Measurements from ENCODE around the gene ATRAID. TPM values are rescaled to one million over a fixed set of nuclear protein-coding genes. Genes with fewer than 3 reads are reported as not detected.

The ATRAID gene
- total RNA-seq, 1 experiment from 2014 or later, result 97.2 TPM

DNA sequence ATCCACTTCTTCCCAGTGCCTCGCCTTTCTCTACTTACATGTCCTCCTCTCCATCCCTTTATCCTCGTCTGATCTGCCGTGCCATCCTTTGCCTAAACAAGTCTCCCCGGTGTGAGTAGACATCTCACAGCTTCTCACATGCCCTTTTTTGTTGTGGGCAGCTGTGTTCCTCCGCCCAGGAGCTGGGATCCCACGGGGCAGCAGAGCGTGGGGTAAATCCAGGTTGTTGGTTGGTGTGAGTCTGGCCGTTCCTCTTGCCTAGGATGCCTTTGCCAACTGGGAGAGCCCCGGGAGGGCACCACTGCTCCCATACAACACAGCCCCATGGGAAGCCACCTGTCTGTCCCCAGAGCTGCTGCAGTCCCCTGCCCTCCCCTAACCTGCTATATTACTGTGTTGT is 28.6 kb downstream of the ATRAID start (continued):
- TF ChIP-seq, protein P1, sequence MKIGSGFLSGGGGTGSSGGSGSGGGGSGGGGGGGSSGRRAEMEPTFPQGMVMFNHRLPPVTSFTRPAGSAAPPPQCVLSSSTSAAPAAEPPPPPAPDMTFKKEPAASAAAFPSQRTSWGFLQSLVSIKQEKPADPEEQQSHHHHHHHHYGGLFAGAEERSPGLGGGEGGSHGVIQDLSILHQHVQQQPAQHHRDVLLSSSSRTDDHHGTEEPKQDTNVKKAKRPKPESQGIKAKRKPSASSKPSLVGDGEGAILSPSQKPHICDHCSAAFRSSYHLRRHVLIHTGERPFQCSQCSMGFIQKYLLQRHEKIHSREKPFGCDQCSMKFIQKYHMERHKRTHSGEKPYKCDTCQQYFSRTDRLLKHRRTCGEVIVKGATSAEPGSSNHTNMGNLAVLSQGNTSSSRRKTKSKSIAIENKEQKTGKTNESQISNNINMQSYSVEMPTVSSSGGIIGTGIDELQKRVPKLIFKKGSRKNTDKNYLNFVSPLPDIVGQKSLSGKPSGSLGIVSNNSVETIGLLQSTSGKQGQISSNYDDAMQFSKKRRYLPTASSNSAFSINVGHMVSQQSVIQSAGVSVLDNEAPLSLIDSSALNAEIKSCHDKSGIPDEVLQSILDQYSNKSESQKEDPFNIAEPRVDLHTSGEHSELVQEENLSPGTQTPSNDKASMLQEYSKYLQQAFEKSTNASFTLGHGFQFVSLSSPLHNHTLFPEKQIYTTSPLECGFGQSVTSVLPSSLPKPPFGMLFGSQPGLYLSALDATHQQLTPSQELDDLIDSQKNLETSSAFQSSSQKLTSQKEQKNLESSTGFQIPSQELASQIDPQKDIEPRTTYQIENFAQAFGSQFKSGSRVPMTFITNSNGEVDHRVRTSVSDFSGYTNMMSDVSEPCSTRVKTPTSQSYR (CRISPR knock-in tag; IDR thresholded peaks at IDR 0.05), result no peak
- TF ChIP-seq IRF2 (CRISPR knock-in tag; IDR thresholded peaks at IDR 0.05; ENCODE audit: borderline replicate concordance, low read depth) (no peak), GRHL2 (CRISPR knock-in tag; IDR thresholded peaks at IDR 0.05; ENCODE audit: insufficient replicate concordance, severe bottlenecking) (no peak), ZNF396 (CRISPR knock-in tag; IDR thresholded peaks at IDR 0.05; ENCODE audit: borderline replicate concordance) (no peak), PRRX2 (CRISPR knock-in tag; IDR thresholded peaks at IDR 0.05) (no peak)
- TF ChIP-seq, protein P2, sequence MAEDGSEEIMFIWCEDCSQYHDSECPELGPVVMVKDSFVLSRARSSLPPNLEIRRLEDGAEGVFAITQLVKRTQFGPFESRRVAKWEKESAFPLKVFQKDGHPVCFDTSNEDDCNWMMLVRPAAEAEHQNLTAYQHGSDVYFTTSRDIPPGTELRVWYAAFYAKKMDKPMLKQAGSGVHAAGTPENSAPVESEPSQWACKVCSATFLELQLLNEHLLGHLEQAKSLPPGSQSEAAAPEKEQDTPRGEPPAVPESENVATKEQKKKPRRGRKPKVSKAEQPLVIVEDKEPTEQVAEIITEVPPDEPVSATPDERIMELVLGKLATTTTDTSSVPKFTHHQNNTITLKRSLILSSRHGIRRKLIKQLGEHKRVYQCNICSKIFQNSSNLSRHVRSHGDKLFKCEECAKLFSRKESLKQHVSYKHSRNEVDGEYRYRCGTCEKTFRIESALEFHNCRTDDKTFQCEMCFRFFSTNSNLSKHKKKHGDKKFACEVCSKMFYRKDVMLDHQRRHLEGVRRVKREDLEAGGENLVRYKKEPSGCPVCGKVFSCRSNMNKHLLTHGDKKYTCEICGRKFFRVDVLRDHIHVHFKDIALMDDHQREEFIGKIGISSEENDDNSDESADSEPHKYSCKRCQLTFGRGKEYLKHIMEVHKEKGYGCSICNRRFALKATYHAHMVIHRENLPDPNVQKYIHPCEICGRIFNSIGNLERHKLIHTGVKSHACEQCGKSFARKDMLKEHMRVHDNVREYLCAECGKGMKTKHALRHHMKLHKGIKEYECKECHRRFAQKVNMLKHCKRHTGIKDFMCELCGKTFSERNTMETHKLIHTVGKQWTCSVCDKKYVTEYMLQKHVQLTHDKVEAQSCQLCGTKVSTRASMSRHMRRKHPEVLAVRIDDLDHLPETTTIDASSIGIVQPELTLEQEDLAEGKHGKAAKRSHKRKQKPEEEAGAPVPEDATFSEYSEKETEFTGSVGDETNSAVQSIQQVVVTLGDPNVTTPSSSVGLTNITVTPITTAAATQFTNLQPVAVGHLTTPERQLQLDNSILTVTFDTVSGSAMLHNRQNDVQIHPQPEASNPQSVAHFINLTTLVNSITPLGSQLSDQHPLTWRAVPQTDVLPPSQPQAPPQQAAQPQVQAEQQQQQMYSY (CRISPR knock-in tag; IDR thresholded peaks at IDR 0.05), result no peak
- TF ChIP-seq, protein P3, sequence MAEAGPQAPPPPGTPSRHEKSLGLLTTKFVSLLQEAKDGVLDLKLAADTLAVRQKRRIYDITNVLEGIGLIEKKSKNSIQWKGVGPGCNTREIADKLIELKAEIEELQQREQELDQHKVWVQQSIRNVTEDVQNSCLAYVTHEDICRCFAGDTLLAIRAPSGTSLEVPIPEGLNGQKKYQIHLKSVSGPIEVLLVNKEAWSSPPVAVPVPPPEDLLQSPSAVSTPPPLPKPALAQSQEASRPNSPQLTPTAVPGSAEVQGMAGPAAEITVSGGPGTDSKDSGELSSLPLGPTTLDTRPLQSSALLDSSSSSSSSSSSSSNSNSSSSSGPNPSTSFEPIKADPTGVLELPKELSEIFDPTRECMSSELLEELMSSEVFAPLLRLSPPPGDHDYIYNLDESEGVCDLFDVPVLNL (CRISPR knock-in tag; IDR thresholded peaks at IDR 0.05; ENCODE audit: borderline replicate concordance, low read depth), result no peak

DNA sequence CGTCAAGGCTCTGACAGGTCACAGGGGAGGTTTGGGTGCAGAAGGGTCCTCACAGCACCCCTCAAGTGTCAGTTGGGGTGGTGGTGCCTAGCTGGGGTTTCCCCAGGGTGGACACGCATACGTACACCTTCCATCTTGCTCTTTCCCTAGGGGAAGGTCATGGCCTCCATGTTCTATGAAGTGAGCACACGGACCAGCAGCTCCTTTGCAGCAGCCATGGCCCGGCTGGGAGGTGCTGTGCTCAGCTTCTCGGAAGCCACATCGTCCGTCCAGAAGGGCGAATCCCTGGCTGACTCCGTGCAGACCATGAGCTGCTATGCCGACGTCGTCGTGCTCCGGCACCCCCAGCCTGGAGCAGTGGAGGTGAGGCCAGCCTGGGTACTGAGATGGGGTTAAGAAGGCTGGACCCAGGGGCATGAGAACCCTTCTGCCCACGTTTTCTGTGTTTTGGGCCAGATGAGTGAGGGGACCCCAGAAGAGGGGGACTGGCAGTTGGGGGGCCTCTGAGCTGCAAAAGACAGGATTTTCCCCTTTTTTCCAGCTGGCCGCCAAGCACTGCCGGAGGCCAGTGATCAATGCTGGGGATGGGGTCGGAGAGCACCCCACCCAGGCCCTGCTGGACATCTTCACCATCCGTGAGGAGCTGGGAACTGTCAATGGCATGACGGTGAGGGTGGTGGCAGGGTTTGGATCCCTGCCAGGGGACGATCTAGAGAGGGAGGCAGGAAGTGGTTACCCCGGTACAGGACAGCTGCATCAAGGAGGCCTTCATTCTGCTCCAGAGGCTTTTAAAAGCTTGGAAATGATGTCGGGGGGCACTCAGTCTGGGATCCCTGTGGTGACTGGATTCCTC is 30.1 kb downstream of the ATRAID start:
- H3K27me3 Mint-ChIP-seq (ENCODE audit: low read depth), result no peaks in the 10 kb centered on the region
- CTCF ChIA-PET, result interaction anchor here (1.2 to 1.5 kb wide), 3 partner anchors 11 to 59 kb away, joined by 3 to 4 read pairs (median 4); no protein-coding TSS in a partner anchor
- TF ChIP-seq TCF7 (CRISPR knock-in tag; IDR thresholded peaks at IDR 0.05; ENCODE audit: low read depth), result no peak
- TF ChIP-seq FOXK1 (CRISPR knock-in tag; IDR thresholded peaks at IDR 0.05), result no peak
- POLR2A ChIA-PET, result no interaction called here
- peaks cover 72% of the 10 kb centered on the region for H3K36me3 Mint-ChIP-seq
- no peak for DNase-seq (ENCODE audit: low spot score)
- no peak overlapping the region for H3K27ac Mint-ChIP-seq
- no peak for ATAC-seq
- no peaks in the 10 kb centered on the region for H3K4me1 Mint-ChIP-seq
- H3K4me3 Mint-ChIP-seq, result no peak overlapping the region
- H3K9me3 Mint-ChIP-seq, result no peaks in the 10 kb centered on the region

DNA sequence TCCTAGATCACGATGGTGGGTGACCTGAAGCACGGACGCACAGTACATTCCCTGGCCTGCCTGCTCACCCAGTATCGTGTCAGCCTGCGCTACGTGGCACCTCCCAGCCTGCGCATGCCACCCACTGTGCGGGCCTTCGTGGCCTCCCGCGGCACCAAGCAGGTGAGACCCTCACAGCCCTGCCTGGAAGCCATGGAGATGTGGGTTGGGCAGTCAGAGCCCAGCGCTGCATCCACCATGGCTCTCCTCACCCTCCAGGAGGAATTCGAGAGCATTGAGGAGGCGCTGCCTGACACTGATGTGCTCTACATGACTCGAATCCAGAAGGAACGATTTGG is 30.7 kb downstream of the ATRAID start:
- no peaks in the 10 kb centered on the region for H3K9me3 Mint-ChIP-seq
- CTCF ChIA-PET, result interaction anchor here (1.2 to 1.4 kb wide), 2 partner anchors 12 to 59 kb away, joined by 3 to 4 read pairs; no protein-coding TSS in a partner anchor
- no peak overlapping the region for H3K4me3 Mint-ChIP-seq
- H3K4me1 Mint-ChIP-seq, result no peaks in the 10 kb centered on the region
- DNase-seq (ENCODE audit: low spot score) (no peak), ATAC-seq (no peak)
- no peak overlapping the region for H3K27ac Mint-ChIP-seq
- peaks cover 66% of the 10 kb centered on the region for H3K36me3 Mint-ChIP-seq
- POLR2A ChIA-PET, result no interaction called here
- H3K27me3 Mint-ChIP-seq (ENCODE audit: low read depth), result no peaks in the 10 kb centered on the region
- TF ChIP-seq ZNF121 (CRISPR knock-in tag; IDR thresholded peaks at IDR 0.05), result no peak
- no peak for TF ChIP-seq ZNF138 (CRISPR knock-in tag; conservative IDR thresholded peaks at IDR 0.05)
- TF ChIP-seq ZNF423 (CRISPR knock-in tag; IDR thresholded peaks at IDR 0.05), result no peak
- TF ChIP-seq, protein P4, sequence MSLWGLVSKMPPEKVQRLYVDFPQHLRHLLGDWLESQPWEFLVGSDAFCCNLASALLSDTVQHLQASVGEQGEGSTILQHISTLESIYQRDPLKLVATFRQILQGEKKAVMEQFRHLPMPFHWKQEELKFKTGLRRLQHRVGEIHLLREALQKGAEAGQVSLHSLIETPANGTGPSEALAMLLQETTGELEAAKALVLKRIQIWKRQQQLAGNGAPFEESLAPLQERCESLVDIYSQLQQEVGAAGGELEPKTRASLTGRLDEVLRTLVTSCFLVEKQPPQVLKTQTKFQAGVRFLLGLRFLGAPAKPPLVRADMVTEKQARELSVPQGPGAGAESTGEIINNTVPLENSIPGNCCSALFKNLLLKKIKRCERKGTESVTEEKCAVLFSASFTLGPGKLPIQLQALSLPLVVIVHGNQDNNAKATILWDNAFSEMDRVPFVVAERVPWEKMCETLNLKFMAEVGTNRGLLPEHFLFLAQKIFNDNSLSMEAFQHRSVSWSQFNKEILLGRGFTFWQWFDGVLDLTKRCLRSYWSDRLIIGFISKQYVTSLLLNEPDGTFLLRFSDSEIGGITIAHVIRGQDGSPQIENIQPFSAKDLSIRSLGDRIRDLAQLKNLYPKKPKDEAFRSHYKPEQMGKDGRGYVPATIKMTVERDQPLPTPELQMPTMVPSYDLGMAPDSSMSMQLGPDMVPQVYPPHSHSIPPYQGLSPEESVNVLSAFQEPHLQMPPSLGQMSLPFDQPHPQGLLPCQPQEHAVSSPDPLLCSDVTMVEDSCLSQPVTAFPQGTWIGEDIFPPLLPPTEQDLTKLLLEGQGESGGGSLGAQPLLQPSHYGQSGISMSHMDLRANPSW (CRISPR knock-in tag; conservative IDR thresholded peaks at IDR 0.05; ENCODE audit: low read depth), result no peak
- TF ChIP-seq, protein P5, sequence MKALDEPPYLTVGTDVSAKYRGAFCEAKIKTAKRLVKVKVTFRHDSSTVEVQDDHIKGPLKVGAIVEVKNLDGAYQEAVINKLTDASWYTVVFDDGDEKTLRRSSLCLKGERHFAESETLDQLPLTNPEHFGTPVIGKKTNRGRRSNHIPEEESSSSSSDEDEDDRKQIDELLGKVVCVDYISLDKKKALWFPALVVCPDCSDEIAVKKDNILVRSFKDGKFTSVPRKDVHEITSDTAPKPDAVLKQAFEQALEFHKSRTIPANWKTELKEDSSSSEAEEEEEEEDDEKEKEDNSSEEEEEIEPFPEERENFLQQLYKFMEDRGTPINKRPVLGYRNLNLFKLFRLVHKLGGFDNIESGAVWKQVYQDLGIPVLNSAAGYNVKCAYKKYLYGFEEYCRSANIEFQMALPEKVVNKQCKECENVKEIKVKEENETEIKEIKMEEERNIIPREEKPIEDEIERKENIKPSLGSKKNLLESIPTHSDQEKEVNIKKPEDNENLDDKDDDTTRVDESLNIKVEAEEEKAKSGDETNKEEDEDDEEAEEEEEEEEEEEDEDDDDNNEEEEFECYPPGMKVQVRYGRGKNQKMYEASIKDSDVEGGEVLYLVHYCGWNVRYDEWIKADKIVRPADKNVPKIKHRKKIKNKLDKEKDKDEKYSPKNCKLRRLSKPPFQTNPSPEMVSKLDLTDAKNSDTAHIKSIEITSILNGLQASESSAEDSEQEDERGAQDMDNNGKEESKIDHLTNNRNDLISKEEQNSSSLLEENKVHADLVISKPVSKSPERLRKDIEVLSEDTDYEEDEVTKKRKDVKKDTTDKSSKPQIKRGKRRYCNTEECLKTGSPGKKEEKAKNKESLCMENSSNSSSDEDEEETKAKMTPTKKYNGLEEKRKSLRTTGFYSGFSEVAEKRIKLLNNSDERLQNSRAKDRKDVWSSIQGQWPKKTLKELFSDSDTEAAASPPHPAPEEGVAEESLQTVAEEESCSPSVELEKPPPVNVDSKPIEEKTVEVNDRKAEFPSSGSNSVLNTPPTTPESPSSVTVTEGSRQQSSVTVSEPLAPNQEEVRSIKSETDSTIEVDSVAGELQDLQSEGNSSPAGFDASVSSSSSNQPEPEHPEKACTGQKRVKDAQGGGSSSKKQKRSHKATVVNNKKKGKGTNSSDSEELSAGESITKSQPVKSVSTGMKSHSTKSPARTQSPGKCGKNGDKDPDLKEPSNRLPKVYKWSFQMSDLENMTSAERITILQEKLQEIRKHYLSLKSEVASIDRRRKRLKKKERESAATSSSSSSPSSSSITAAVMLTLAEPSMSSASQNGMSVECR (CRISPR knock-in tag; IDR thresholded peaks at IDR 0.05; ENCODE audit: borderline replicate concordance), result no peak
- TF ChIP-seq, protein P6, sequence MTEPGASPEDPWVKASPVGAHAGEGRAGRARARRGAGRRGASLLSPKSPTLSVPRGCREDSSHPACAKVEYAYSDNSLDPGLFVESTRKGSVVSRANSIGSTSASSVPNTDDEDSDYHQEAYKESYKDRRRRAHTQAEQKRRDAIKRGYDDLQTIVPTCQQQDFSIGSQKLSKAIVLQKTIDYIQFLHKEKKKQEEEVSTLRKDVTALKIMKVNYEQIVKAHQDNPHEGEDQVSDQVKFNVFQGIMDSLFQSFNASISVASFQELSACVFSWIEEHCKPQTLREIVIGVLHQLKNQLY (CRISPR knock-in tag; IDR thresholded peaks at IDR 0.05), result no peak
- no peak for TF ChIP-seq PRRX2 (CRISPR knock-in tag; IDR thresholded peaks at IDR 0.05)
